Raji (cell line): Measurements from ENCODE around the gene FBN2.

Experiments
- POLR2A ChIP-seq: IDR thresholded peaks from 2 replicates; pipeline ENCODE4 v1.6.1; 2011; ENCODE audit warnings: low read depth, low read length, control low read depth; ENCODE audit not compliant: insufficient read depth

The FBN2 gene

GRCh38 chr5:128243958-128244582, 294.0 kb downstream of the FBN2 start:
- no peak for TF ChIP-seq POLR2A

GRCh38 chr5:128241051-128241695, 296.9 kb downstream of the FBN2 start:
- TF ChIP-seq POLR2A: no peak

DNA sequence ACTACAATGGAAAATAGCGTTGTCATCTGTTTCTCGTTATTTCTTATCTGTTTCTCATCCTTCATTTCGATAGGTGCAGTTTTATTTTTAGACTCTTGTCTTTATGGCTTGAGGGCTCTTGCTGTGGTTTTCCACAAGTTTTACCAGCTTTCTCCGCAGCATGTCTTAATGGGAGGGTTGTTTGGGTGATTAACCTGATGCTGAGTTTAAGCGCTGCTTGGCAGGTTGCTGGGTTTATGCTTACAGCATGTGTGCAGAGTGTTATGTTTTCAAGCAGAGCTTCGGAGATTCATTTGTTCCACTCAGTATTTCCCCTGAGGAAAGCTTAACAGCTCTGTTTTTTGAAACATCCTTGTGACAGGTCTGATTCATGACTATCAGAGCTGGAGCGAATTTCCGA, 300.5 kb downstream of the FBN2 start:
- TF ChIP-seq POLR2A: no peak

GRCh38 chr5:128237000-128237399, 301.0 kb downstream of the FBN2 start:
- no peak for TF ChIP-seq POLR2A

DNA sequence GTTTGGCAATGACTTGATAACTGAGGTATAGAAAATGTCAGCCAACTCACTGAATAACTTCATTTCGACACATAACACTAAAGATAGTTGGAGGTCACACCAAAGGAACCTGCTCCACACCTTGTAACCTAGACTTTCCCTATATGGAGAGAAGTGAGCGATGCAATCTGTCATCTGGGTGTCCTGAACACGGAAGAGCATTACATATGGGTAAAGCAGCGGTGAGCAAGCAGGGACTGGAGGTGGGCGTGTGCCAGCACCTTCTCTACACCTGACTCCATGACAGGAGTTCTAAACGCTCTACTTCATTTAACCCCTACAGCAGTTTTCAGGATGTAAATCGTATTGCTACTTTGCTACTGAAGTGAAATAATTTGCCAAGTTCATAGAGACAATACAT, 301.7 kb downstream of the FBN2 start:
- TF ChIP-seq POLR2A: no peak

DNA sequence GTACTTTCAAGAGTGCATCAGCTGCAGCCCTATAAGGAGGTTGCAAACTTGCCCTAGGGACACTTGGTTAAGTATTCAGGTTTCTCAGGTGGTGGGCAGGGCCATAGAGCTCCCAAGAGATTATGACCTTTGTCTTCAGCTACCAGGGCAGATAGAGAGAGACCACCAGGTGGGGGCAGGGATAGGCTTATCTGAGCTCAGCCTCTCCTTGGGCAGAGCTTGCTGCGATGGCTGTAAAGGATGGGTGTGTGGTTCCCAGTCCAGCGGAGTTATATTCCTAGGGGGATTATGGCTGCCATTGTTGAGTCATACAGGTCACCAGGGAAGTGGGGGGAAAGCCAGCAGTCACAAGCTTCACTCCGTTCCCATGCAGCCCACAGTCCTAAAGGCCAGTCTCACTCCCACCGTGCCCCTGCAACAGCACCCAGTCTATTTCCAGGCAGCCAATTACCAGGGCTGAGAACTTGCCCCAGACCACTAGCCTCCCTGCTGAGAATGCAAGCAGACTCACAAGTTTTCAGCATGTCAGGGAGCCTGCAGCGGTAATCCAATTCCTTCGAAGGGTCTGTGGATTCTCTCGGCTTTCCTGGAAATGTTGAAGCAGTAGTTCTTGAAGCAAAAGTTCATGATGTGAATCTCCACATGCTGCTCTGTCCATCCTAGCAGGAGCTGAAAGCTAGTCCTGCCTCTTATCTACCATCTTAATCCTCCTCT, 303.0 kb downstream of the FBN2 start:
- no peak for TF ChIP-seq POLR2A

DNA sequence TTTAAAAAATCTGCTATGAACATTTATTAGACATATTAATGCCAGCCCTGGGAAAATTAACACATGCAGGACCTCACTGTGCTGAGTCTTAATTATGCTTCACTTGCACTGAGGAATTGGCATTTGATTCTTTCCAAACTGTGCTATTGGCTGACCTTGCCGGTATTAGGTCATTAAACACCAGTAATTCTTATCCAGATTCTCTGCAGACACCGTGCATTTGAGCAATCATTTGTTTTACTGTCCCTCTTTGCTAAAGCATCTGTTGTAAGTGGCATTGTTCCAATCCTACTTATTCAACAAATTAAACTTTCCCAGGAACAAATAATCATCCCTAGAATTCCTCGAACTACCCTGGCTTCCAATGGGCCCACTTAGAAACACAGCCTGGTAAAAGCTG, 309.5 kb downstream of the FBN2 start:
- TF ChIP-seq POLR2A: no peak

DNA sequence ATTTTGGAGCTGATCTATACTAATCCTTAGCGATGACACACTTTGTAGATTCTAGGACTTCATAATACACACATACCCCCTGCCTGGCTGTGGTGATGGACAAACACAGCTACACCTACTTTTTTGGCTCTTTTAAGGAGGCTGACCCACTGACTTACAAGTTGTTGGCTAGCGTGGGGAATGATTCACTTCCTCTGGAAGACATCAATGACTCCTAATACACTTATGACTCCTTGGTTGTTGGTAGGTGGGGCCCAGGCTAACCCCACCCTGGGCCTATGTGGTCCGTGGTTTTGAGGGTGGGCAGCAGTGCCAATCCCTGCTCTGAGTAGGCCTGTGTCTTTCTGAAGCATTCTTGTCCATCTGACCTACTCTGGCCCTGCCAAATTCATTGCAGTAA, 310.0 kb downstream of the FBN2 start:
- TF ChIP-seq POLR2A: no peak

- no peak for TF ChIP-seq POLR2A
Measured at GRCh38 chr5:128225245-128226030, 312.6 kb downstream of the FBN2 start.

- TF ChIP-seq POLR2A: no peak
Measured at GRCh38 chr5:128224336-128224735, 313.7 kb downstream of the FBN2 start.

DNA sequence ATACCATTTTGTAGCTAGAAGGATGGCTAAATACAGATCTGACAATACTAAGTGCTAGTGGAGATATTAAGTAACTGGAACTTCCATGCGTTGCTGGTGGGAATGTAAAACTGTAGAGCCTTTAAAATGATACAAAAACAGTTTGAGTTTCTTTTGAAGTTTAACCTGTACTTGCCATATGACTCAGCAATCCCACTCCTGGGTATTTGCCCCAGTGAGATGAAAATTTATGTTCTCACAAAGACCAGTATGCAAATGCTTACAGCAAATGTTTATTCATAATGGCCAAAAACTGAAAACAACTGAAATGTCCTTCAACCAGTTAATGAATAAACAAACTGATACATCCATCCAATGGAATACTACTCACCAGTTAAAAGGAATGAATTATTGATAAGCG, 317.2 kb downstream of the FBN2 start:
- TF ChIP-seq POLR2A: no peak

- TF ChIP-seq POLR2A: no peak
Measured at GRCh38 chr5:128216860-128217531, 321.0 kb downstream of the FBN2 start.

DNA sequence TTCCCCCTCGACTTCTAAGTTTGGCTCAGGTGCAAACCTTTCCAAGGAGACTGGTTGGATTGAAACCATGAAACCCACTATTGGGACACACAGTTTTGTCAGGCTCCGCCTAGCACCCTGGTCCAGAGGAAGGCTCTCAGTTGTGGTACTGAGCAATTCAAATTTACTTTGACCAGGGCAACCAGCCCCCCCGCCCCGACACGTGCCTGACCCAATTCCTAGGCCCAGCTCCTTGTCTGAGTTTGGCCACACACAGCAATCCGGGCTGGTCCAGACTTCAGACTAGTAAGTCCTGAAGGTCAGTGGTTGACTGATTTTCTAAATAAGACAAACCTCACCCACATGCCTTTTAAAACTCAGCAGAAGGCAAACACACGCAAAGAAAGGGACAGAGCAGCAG, 321.8 kb downstream of the FBN2 start:
- TF ChIP-seq POLR2A: no peak

DNA sequence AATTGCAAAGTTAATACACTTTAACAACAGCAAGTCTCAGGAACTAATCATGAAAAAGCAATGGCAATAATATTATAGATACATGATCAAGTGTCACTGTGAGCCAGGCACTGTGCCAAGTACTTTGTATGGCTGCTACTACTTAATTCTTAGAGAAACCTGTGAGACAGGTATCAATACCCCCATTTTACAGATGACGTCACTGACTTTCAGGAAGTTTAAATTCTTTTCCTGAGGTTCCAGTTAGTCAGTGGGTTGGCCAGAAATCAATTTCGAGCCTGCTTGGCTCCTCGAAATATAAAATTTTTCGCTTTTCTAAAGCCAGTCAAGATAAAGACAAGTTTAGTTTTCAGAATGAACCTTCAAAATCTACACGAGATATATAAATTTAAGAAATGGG, 324.2 kb downstream of the FBN2 start:
- TF ChIP-seq POLR2A: no peak

- TF ChIP-seq POLR2A: no peak
Measured at GRCh38 chr5:128213340-128213739, 324.7 kb downstream of the FBN2 start.
